ENCODE results near the gene KLK12.

GRCh38 chr19:51005248-51005647 is 29.6 kb downstream of the KLK12 start:
- TF ChIP-seq CTCF (IDR thresholded peaks at IDR 0.05) (no peak), POLR2A (IDR thresholded peaks at IDR 0.05) (no peak)

Measured in body of pancreas (tissue), 4 donors.